H1 (cell line): Measurements from ENCODE around the gene DBP. TPM values are rescaled to one million over a fixed set of nuclear protein-coding genes. Genes with fewer than 3 reads are reported as not detected.
A peak's percentile ranks its signal among the peaks of the same experiment; 100 is the strongest.

ENCODE experiments used
- CTCF ChIA-PET: fragments of 300-600 bp; sonication (Branson Sonifier 250); formaldehyde crosslinking; loops from one replicate; lab custom pipeline; 2021; ENCODE audit not compliant: partially characterized antibody; lab: Charles Lee
- POLR2A ChIA-PET: fragments of 300-600 bp; sonication (Branson Sonifier 250); formaldehyde crosslinking; loops from one replicate; lab custom pipeline; 2021; ENCODE audit warnings: inconsistent platforms; ENCODE audit not compliant: partially characterized antibody; lab: Charles Lee
- DNase-seq, 2 experiments: peaks; one replicate each; pipeline versions ENCODE4 v3.0.0 to v3.0.0-alpha.2; 2010 to 2022; ENCODE audit warnings: low spot score in 2 of 2, low read depth in 1 of 2, mixed read lengths in 1 of 2
- FAIRE-seq: peaks from 2 replicates; lab custom pipeline; 2011; peaks lifted over from hg19 to GRCh38; lab: Jason Lieb, UNC
- H2AFZ ChIP-seq: 2 replicates; pipeline ENCODE4 v1.8.1; 2012; ENCODE audit warnings: low read length, inconsistent platforms
- H2AK5ac ChIP-seq: 2 replicates; pipeline ENCODE4 v1.6.1; 2013; ENCODE audit warnings: low read depth, low read length
- H2BK120ac ChIP-seq: replicated peaks from 2 replicates; pipeline ENCODE3; 2013; ENCODE audit warnings: low read depth, low read length, inconsistent platforms
- H2BK12ac ChIP-seq: 2 replicates; pipeline ENCODE4 v1.6.1; 2013; ENCODE audit warnings: low read depth, low read length
- H2BK15ac ChIP-seq: 2 replicates; pipeline ENCODE4 v1.6.1; 2013; ENCODE audit warnings: low read length
- H2BK20ac ChIP-seq: 2 replicates; pipeline ENCODE4 v1.6.1; 2013; ENCODE audit warnings: low read length
- H2BK5ac ChIP-seq: 2 replicates; pipeline ENCODE4 v1.6.1; 2013; ENCODE audit warnings: low read depth, low read length
- H3K14ac ChIP-seq: 2 replicates; pipeline ENCODE4 v1.6.1; 2013; ENCODE audit warnings: inconsistent platforms; ENCODE audit not compliant: insufficient read length
- H3K18ac ChIP-seq: 2 replicates; pipeline ENCODE4 v1.6.1; 2013; ENCODE audit warnings: low read length; ENCODE audit errors: extremely low read depth
- H3K23ac ChIP-seq: 2 replicates; pipeline ENCODE4 v1.6.1; 2013; ENCODE audit warnings: inconsistent platforms; ENCODE audit not compliant: insufficient read length
- H3K23me2 ChIP-seq: 2 replicates; pipeline ENCODE4 v1.6.1; 2013; ENCODE audit warnings: low read depth, low read length
- H3K27ac ChIP-seq: 2 replicates; pipeline ENCODE4 v1.6.1; 2011; ENCODE audit warnings: low read depth, low read length, inconsistent platforms
- H3K27me3 ChIP-seq, 4 experiments: replicated peaks in 1 of 4; 1 replicate in 1 of 4; 2 replicates in 3 of 4; pipeline versions ENCODE4 v1.6.1 to v1.8.1; 2011 to 2013; ENCODE audit warnings: low read length in 3 of 4, mild to moderate bottlenecking in 3 of 4, inconsistent platforms in 2 of 4, mixed read lengths in 2 of 4, moderate library complexity in 1 of 4; ENCODE audit not compliant: control insufficient read depth in 3 of 4, insufficient read depth in 3 of 4; ENCODE audit errors: extremely low read depth in 1 of 4
- H3K36me3 ChIP-seq, 4 experiments: 2 replicates each; pipeline versions ENCODE4 v1.6.1 to v1.8.1; 2011 to 2013; ENCODE audit warnings: mild to moderate bottlenecking in 4 of 4, low read length in 3 of 4, moderate library complexity in 2 of 4, control low read depth in 1 of 4, inconsistent platforms in 1 of 4; ENCODE audit not compliant: insufficient read depth in 4 of 4, control insufficient read depth in 2 of 4
- H3K4ac ChIP-seq: replicated peaks from 2 replicates; pipeline ENCODE3; 2013; ENCODE audit warnings: low read length, low read depth, mixed read lengths, inconsistent platforms; ENCODE audit not compliant: insufficient read length
- H3K4me1 ChIP-seq, 4 experiments: replicated peaks in 1 of 4; 1 replicate in 1 of 4; 2 replicates in 3 of 4; pipeline versions ENCODE4 v1.6.1 to v1.8.1; 2011 to 2013; ENCODE audit warnings: low read length in 3 of 4, inconsistent platforms in 2 of 4, mixed read lengths in 1 of 4; ENCODE audit not compliant: insufficient read depth in 4 of 4, control insufficient read depth in 3 of 4
- H3K4me2 ChIP-seq, 2 experiments: 2 replicates each; pipeline versions ENCODE4 v1.6.1 to v1.8.1; 2011 to 2013; ENCODE audit warnings: low read depth in 2 of 2, low read length in 2 of 2, control low read depth in 1 of 2, inconsistent platforms in 1 of 2, mild to moderate bottlenecking in 1 of 2; ENCODE audit not compliant: insufficient read depth in 1 of 2
- H3K4me3 ChIP-seq, 4 experiments: fragments of 200-600, 300-600 bp in 1 of 4; sonication (generic), shearing (Covaris generic), sonication (Bioruptor Twin) in 1 of 4; 2 replicates each; pipeline versions ENCODE4 v1.5.1 to v1.8.1; 2011 to 2016; ENCODE audit warnings: low read length in 4 of 4, low read depth in 3 of 4, control low read depth in 2 of 4, inconsistent platforms in 2 of 4, mild to moderate bottlenecking in 2 of 4, mixed read lengths in 1 of 4, moderate library complexity in 1 of 4; ENCODE audit not compliant: insufficient read depth in 2 of 4; ENCODE audit errors: extremely low read depth in 1 of 4
- H3K56ac ChIP-seq: replicated peaks from 2 replicates; pipeline ENCODE3; 2013; ENCODE audit warnings: low read depth, mild to moderate bottlenecking, mixed read lengths, low read length, inconsistent platforms; ENCODE audit not compliant: insufficient read length
- H3K79me1 ChIP-seq: 2 replicates; pipeline ENCODE4 v1.6.1; 2013; ENCODE audit warnings: low read depth, low read length, control low read depth
- H3K79me2 ChIP-seq, 2 experiments: 2 replicates each; pipeline versions ENCODE4 v1.6.1 to v1.8.1; 2012 to 2013; ENCODE audit warnings: low read length in 2 of 2, mild to moderate bottlenecking in 2 of 2, inconsistent platforms in 1 of 2; ENCODE audit not compliant: insufficient read depth in 2 of 2, control insufficient read depth in 1 of 2
- H3K9ac ChIP-seq, 4 experiments: replicated peaks in 1 of 4; 1 replicate in 1 of 4; 2 replicates in 3 of 4; pipeline versions ENCODE4 v1.6.1 to v1.8.1; 2011 to 2013; ENCODE audit warnings: low read depth in 3 of 4, low read length in 3 of 4, control low read depth in 2 of 4, mild to moderate bottlenecking in 2 of 4, moderate library complexity in 2 of 4, inconsistent platforms in 1 of 4; ENCODE audit errors: extremely low read depth in 1 of 4
- H3K9me3 ChIP-seq, 2 experiments: 2 replicates each; pipeline versions ENCODE4 v1.6.1 to v1.8.1; 2012 to 2013; ENCODE audit warnings: mild to moderate bottlenecking in 2 of 2, moderate library complexity in 2 of 2, control low read depth in 1 of 2, inconsistent platforms in 1 of 2, low read depth in 1 of 2, low read length in 1 of 2, mixed read lengths in 1 of 2; ENCODE audit not compliant: insufficient read depth in 2 of 2
- H4K20me1 ChIP-seq, 2 experiments: replicated peaks in 1 of 2; 2 replicates each; pipeline versions ENCODE3 to v1.8.1; 2011 to 2013; ENCODE audit warnings: inconsistent platforms in 2 of 2, low read length in 2 of 2, mild to moderate bottlenecking in 1 of 2; ENCODE audit not compliant: insufficient read depth in 2 of 2, control insufficient read depth in 1 of 2
- H4K5ac ChIP-seq: 2 replicates; pipeline ENCODE4 v1.6.1; 2013; ENCODE audit warnings: low read length, low read depth, mixed read lengths, inconsistent platforms; ENCODE audit not compliant: insufficient read length
- H4K8ac ChIP-seq: 2 replicates; pipeline ENCODE4 v1.8.0; 2013; ENCODE audit warnings: mild to moderate bottlenecking, moderate library complexity, low read length, inconsistent platforms; ENCODE audit not compliant: insufficient read depth; ENCODE audit errors: extremely low read depth
- H4K91ac ChIP-seq: replicated peaks from 2 replicates; pipeline ENCODE3; 2013; ENCODE audit warnings: low read length, mixed read lengths, inconsistent platforms; ENCODE audit not compliant: insufficient read length
- ASH2L ChIP-seq: fragments of 200-600, 300-600 bp; sonication (generic); IDR thresholded peaks from one replicate; pipeline ENCODE4 v1.7.1; 2017; ENCODE audit warnings: low read length
- BACH1 ChIP-seq: IDR thresholded peaks from 2 replicates; pipeline ENCODE4 v1.6.1; 2012; ENCODE audit warnings: low read length, improper control_type of control experiment
- BCL11A ChIP-seq, 2 experiments: IDR thresholded peaks; one replicate each; pipeline ENCODE4 v1.6.1; 2011; ENCODE audit warnings: low read depth in 2 of 2, low read length in 2 of 2, mild to moderate bottlenecking in 2 of 2
- HDAC2 ChIP-seq, 2 experiments: fragments of 300-600 bp in 1 of 2; sonication (generic) in 1 of 2; IDR thresholded peaks; 2 replicates each; pipeline ENCODE4 v1.6.1; 2011 to 2012; ENCODE audit warnings: low read depth in 2 of 2, low read length in 2 of 2, mild to moderate bottlenecking in 2 of 2, moderate library complexity in 2 of 2, borderline replicate concordance in 1 of 2, inconsistent platforms in 1 of 2
- PHF8 ChIP-seq: fragments of 200-600 bp; sonication (generic); conservative IDR thresholded peaks from 2 replicates; pipeline ENCODE4 v1.7.1; 2012; ENCODE audit warnings: low read depth, mild to moderate bottlenecking, inconsistent platforms, low read length, moderate library complexity
- SIRT6 ChIP-seq: IDR thresholded peaks from one replicate; pipeline ENCODE4 v1.7.1; 2012; ENCODE audit warnings: low read length, inconsistent platforms
- SP1 ChIP-seq: IDR thresholded peaks from 2 replicates; pipeline ENCODE4 v1.6.1; 2011; ENCODE audit warnings: low read depth, low read length
- whole genome bisulfite sequencing, 2 experiments: shearing (Covaris generic) in 1 of 2; methylation state at CpG; one replicate each; pipeline versions ENCODE4 v1.1.6 to v1.1.7; 2013 to 2015; ENCODE audit warnings: low lambda C conversion rate in 2 of 2, mixed read lengths in 2 of 2, inconsistent platforms in 1 of 2, low coverage in 1 of 2, missing lambda C conversion rate in 1 of 2; ENCODE audit not compliant: insufficient replicate concordance in 2 of 2, insufficient coverage in 1 of 2, insufficient read length in 1 of 2; ENCODE audit errors: extremely low coverage in 1 of 2, missing lambda C conversion rate in 1 of 2; 5-methylcytosine and 5-hydroxymethylcytosine counted together
- polyA plus RNA-seq, 7 experiments: library from polyadenylated mRNA; depleted of rRNA in 3 of 7; stranded (reverse) in 5 of 7; unstranded in 2 of 7; fragments of >200 nt in 5 of 7; fragments of 200-250 nt in 2 of 7; gene quantifications; 1 replicate in 5 of 7; 2 replicates in 1 of 7; 4 replicates in 1 of 7; pipeline versions ENCODE4 v1.2.1 to v1.2.3, GENCODE V29; 2011 to 2013; ENCODE audit warnings: missing spikeins in 2 of 7, mixed read lengths in 2 of 7
- total RNA-seq: library from RNA; stranded (reverse); fragmentation: NEBNext Ultra II Directional; extraction: Animal tissue kit (Norgen Biotek cat#: 25700); gene quantifications from 2 replicates; pipeline ENCODE4 v1.2.1, GENCODE V29; 2021
- TF ChIP-seq, protein P1 (sequence below), 3 experiments: IDR thresholded peaks; 1 replicate in 2 of 3; 2 replicates in 1 of 3; pipeline versions ENCODE4 v1.5.1 to v1.6.1; 2011; ENCODE audit warnings: low read length in 3 of 3, mild to moderate bottlenecking in 3 of 3, inconsistent platforms in 2 of 3, low read depth in 1 of 3, moderate library complexity in 1 of 3; ENCODE audit not compliant: insufficient read depth in 1 of 3; ENCODE audit errors: control extremely low read depth in 1 of 3

DBP gene
- total and polyA plus RNA-seq, 2 of the 8 experiments (the other 6 are each of a cell fraction or from before 2014, with no cell fraction given), result 7.5 to 8.3 TPM

DNA sequence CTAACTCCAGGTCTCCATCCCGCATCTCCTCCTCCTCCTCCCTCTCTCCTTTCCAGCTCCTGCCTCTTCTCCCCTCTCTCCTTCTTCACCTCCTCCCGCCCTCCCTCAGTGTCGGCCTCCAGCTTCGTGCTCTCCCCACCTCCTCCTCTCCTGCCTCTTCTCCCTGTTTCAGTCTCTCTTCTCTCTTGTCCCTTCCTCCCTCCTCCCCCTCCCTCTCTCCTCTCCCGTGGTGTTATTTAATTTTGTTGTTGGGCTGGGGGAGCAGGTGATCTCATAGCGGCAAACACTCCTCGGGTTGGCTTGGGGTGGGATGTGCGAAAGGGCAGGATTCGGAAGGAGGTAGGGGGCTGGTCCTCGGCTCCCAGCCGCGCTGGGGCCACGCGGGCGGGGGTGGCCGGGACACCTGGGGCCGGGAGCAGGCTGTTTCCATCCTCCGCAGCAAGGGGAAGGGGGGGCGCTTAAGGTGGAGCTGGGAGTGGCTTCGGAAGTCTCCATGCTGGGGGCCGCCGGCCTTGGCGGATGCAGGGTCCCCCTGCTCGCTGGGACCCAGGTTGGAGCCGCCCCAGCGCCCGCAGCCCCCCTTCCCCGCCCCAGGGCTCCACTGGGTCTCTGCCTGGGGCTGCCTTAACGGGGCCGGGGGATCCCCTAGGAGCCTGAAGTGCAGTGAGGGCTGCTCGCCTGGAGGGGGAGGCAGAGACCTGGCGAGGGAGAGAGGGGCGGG, 9.0 kb upstream of the DBP start, which contains the start of gene CA11:
TSS of gene CA11 (minus strand) at position 187 of the 721 bp plus-strand sequence. CDS start 555 bp downstream, outside the sequence.
- no peaks in the 10 kb centered on the region for H4K20me1 ChIP-seq
- DNase-seq (peak; percentile 89 to 95), FAIRE-seq (no peak)
- peak within 1 kb of the TSS; percentile 68 to 84 (median 82) for H3K4me3 ChIP-seq
- peak within 1 kb of the TSS; percentile 14 for H2BK120ac ChIP-seq
- ChIA-PET POLR2A (interaction anchor here (0.9 to 2.9 kb wide), 37 partner anchors 7 to 226 kb away, joined by 3 to 27 read pairs (median 5); partner anchors contain the start of genes FAM83E, FUT2, HSD17B14 and IZUMO1), CTCF (interaction anchor here (0.6 to 3.4 kb wide), 28 partner anchors 9 to 326 kb away, joined by 3 to 26 read pairs (median 4); partner anchors contain the start of genes BCAT2 and FUT2)
- H3K27me3 ChIP-seq, result no peaks in the 10 kb centered on the region
- peak within 1 kb of the TSS; percentile 75 for H3K56ac ChIP-seq
- 2% methylated on average over 7 of the region's 33 CpGs; no CpG with 5 or more reads in 1 of the 2 experiments for WGBS, 2 experiments
- H3K9ac ChIP-seq, result peak within 1 kb of the TSS; percentile 40 to 73 (median 54)
- peak within 1 kb of the TSS; percentile 99; the same call in 1 of the 2 replicates for H2BK15ac ChIP-seq
- H3K79me1 ChIP-seq, result no peaks in the 10 kb centered on the region
- no peak within 1 kb of the TSS for H3K23ac ChIP-seq
- H3K23me2 ChIP-seq, result peaks cover 11% of the 10 kb centered on the region
- H2BK20ac ChIP-seq, result peak within 1 kb of the TSS; percentile 80
- peak within 1 kb of the TSS; percentile 76 for H4K5ac ChIP-seq
- H2AFZ ChIP-seq, result no peak within 1 kb of the TSS
- peak within 1 kb of the TSS; percentile 89 to 98 for H3K4me2 ChIP-seq
- peak within 1 kb of the TSS; percentile 44 for H3K14ac ChIP-seq
- peak within 1 kb of the TSS; percentile 62 for H3K4ac ChIP-seq
- H3K27ac ChIP-seq, result peak within 1 kb of the TSS; percentile 78
- peak within 1 kb of the TSS; percentile 84 for H2BK12ac ChIP-seq
- H3K79me2 ChIP-seq, result peaks cover 0 to 11% of the 10 kb centered on the region in 2 experiments; a peak in 2 of 4 replicates
- H4K91ac ChIP-seq, result peak within 1 kb of the TSS; percentile 94
- H2BK5ac ChIP-seq, result peak within 1 kb of the TSS; percentile 99
- H4K8ac ChIP-seq, result peak within 1 kb of the TSS; percentile 63
- H3K9me3 ChIP-seq, result 0 out of 4 replicates have a peak, but pooled peaks cover 0 to 3% of the 10 kb centered on the region in 2 experiments
- H3K4me1 ChIP-seq, result peaks cover 0 to 7% (median 1%) of the 10 kb centered on the region in 4 experiments; a peak in 4 of 7 replicates
- H3K18ac ChIP-seq, result peak within 1 kb of the TSS; percentile 63
- H2AK5ac ChIP-seq, result peak within 1 kb of the TSS; percentile 75; the same call in 1 of the 2 replicates
- H3K36me3 ChIP-seq, result no peaks in the 10 kb centered on the region
- TF ChIP-seq SP1, result 0 out of 2 replicates have a peak, but pooled peaks have one; percentile 1
- peak; percentile 44 to 53; a peak in 1 of 4 replicates for TF ChIP-seq HDAC2 (IDR thresholded peaks at IDR 0.05; ENCODE audit: borderline replicate concordance in 1 of 2, low read depth in 2 of 2, low read length in 2 of 2)
- TF ChIP-seq, protein P1, sequence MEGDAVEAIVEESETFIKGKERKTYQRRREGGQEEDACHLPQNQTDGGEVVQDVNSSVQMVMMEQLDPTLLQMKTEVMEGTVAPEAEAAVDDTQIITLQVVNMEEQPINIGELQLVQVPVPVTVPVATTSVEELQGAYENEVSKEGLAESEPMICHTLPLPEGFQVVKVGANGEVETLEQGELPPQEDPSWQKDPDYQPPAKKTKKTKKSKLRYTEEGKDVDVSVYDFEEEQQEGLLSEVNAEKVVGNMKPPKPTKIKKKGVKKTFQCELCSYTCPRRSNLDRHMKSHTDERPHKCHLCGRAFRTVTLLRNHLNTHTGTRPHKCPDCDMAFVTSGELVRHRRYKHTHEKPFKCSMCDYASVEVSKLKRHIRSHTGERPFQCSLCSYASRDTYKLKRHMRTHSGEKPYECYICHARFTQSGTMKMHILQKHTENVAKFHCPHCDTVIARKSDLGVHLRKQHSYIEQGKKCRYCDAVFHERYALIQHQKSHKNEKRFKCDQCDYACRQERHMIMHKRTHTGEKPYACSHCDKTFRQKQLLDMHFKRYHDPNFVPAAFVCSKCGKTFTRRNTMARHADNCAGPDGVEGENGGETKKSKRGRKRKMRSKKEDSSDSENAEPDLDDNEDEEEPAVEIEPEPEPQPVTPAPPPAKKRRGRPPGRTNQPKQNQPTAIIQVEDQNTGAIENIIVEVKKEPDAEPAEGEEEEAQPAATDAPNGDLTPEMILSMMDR (IDR thresholded peaks at IDR 0.05; ENCODE audit: control extremely low read depth in 1 of 3, insufficient read depth in 1 of 3, low read depth in 1 of 3, low read length in 3 of 3), result peak; percentile 81 to 96 (median 88)
- TF ChIP-seq BCL11A (IDR thresholded peaks at IDR 0.05; ENCODE audit: low read depth in 2 of 2, low read length in 2 of 2), result no peak
- TF ChIP-seq SIRT6, result no peak
- TF ChIP-seq BACH1, result no peak
- peak; percentile 79 for TF ChIP-seq ASH2L
- TF ChIP-seq PHF8, result peak; percentile 49; the same call in 1 of the 2 replicates
